ENCODE measurements around the gene TMX2.

The TMX2 gene

GRCh38 chr11:57758174-57758573 is 45.8 kb downstream of the TMX2 start:
- DNase-seq (ENCODE audit: extremely low spot score) = no peak
- POLR2A ChIA-PET = no interaction called here
- CTCF ChIA-PET = interaction anchor here (1.2 to 10.8 kb wide), 7 partner anchors 10 to 44 kb away, joined by 3 to 92 read pairs (median 3); no protein-coding TSS in a partner anchor
- TF ChIP-seq CTCF (IDR thresholded peaks at IDR 0.05; ENCODE audit: control extremely low read depth, extremely low read depth, low read depth, missing control alignments) = no peak

- ChIA-PET POLR2A (interaction anchor here (0.6 to 2.8 kb wide), 6 partner anchors 10 to 21 kb away, joined by 3 to 9 read pairs (median 4); partner anchors contain the start of gene BTBD18), CTCF (interaction anchor here (1.2 to 10.8 kb wide), 8 partner anchors 10 to 235 kb away, joined by 3 to 92 read pairs (median 6); partner anchors contain the start of gene BTBD18)
- peak; percentile 87 for DNase-seq (ENCODE audit: extremely low spot score)
- no peak for TF ChIP-seq CTCF (IDR thresholded peaks at IDR 0.05; ENCODE audit: control extremely low read depth, extremely low read depth, low read depth, missing control alignments)
Observed at GRCh38 chr11:57761301-57762234, 49.2 kb downstream of the TMX2 start, which contains the start of gene CTNND1. TSS of gene CTNND1 (plus strand) at chr11:57761802. CDS start at chr11:57791479, 29,677 bp downstream.

- no peak for DNase-seq (ENCODE audit: extremely low spot score)
- POLR2A ChIA-PET = interaction anchor here (2.8 kb wide), 1 partner anchor 18 kb away, joined by 9 read pairs; no protein-coding TSS in a partner anchor
- no peak for TF ChIP-seq CTCF (IDR thresholded peaks at IDR 0.05; ENCODE audit: control extremely low read depth, extremely low read depth, low read depth, missing control alignments)
- CTCF ChIA-PET = interaction anchor here (1.0 to 10.8 kb wide), 9 partner anchors 9 to 236 kb away, joined by 3 to 92 read pairs (median 5); partner anchors contain the start of gene BTBD18
Observed at GRCh38 chr11:57762235-57762861, 50.0 kb downstream of the TMX2 start.

- ChIA-PET CTCF (interaction anchor here (0.7 to 10.8 kb wide), 10 partner anchors 8 to 805 kb away, joined by 3 to 92 read pairs (median 4); partner anchors contain the start of gene BTBD18), POLR2A (interaction anchor here (0.5 to 2.8 kb wide), 3 partner anchors 10 to 19 kb away, joined by 3 to 9 read pairs (median 4); no protein-coding TSS in a partner anchor)
- DNase-seq (ENCODE audit: extremely low spot score) = no peak
- no peak for TF ChIP-seq CTCF (IDR thresholded peaks at IDR 0.05; ENCODE audit: control extremely low read depth, extremely low read depth, low read depth, missing control alignments)
Observed at GRCh38 chr11:57763568-57763967, 51.2 kb downstream of the TMX2 start.

- no peak for TF ChIP-seq CTCF (IDR thresholded peaks at IDR 0.05; ENCODE audit: control extremely low read depth, extremely low read depth, low read depth, missing control alignments)
- CTCF ChIA-PET = interaction anchor here (0.7 to 10.8 kb wide), 9 partner anchors 12 to 805 kb away, joined by 3 to 92 read pairs (median 4); partner anchors contain the start of gene BTBD18
- POLR2A ChIA-PET = interaction anchor here (0.5 to 1.7 kb wide), 3 partner anchors 9 to 20 kb away, joined by 3 to 4 read pairs (median 4); no protein-coding TSS in a partner anchor
- DNase-seq (ENCODE audit: extremely low spot score) = no peak
Observed at GRCh38 chr11:57764021-57764420, 51.6 kb downstream of the TMX2 start.

- ChIA-PET POLR2A (interaction anchor here (0.7 to 1.7 kb wide), 2 partner anchors 14 to 20 kb away, joined by 3 to 4 read pairs; no protein-coding TSS in a partner anchor), CTCF (interaction anchor here (0.7 to 10.8 kb wide), 9 partner anchors 13 to 804 kb away, joined by 3 to 92 read pairs (median 4); partner anchors contain the start of gene BTBD18)
- DNase-seq (ENCODE audit: extremely low spot score) = no peak
- TF ChIP-seq CTCF (IDR thresholded peaks at IDR 0.05; ENCODE audit: control extremely low read depth, extremely low read depth, low read depth, missing control alignments) = no peak
Observed at GRCh38 chr11:57764566-57764965, 52.2 kb downstream of the TMX2 start.
